ENCODE results near the gene AQP9. TPM values are rescaled to one million over a fixed set of nuclear protein-coding genes. Genes with fewer than 3 reads are reported as not detected.

Gene AQP9
- total RNA-seq, 1 donor from 2014 or later = not detected

GRCh38 chr15:58154769-58155168 is 16.6 kb downstream of the AQP9 start:
- Mint-ChIP-seq H3K27me3 (no peaks in the 10 kb centered on the region), H3K27ac (no peak overlapping the region), H3K9me3 (ENCODE audit: low read depth) (no peaks in the 10 kb centered on the region), H3K36me3 (ENCODE audit: insufficient read depth) (no peaks in the 10 kb centered on the region), H3K4me3 (ENCODE audit: low read depth) (no peak overlapping the region), H3K4me1 (ENCODE audit: low read depth) (no peaks in the 10 kb centered on the region)
- TF ChIP-seq CTCF (IDR thresholded peaks at IDR 0.05; ENCODE audit: unreplicated experiment) = no peak
- no peak for DNase-seq (ENCODE audit: low spot score, unreplicated experiment)

DNA sequence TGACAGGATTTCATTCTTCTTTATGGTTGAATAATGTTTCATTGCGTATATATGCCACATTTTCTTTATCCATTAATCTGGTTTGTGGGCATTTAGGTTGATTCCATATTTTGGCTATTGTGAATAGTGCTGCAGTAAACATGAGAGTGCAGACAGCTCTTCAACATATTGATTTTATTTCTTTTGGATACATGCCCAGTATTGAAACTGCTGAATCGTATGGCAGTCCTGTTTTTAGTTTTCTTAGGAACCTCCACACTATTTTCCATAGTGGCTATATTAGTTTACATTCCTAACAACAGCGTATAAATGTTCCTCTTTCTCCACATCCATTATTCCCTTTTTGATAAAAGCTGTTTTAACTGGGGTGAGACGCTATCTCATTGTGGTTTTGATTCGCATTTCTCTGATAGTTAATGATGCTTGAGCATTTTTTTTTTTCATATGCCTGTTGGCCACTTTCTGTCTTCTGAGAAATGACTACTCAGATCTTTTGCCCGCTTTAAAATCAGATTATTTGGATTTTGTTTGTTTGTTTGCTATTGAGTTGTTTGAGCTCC is 21.7 kb downstream of the AQP9 start:
- Mint-ChIP-seq H3K27ac (no peak overlapping the region), H3K4me1 (ENCODE audit: low read depth) (no peaks in the 10 kb centered on the region), H3K4me3 (ENCODE audit: low read depth) (no peak overlapping the region), H3K27me3 (peaks cover 4% of the 10 kb centered on the region), H3K9me3 (ENCODE audit: low read depth) (no peaks in the 10 kb centered on the region), H3K36me3 (ENCODE audit: insufficient read depth) (no peaks in the 10 kb centered on the region)
- no peak for TF ChIP-seq CTCF (IDR thresholded peaks at IDR 0.05; ENCODE audit: unreplicated experiment)
- DNase-seq (ENCODE audit: low spot score, unreplicated experiment) = no peak

DNA sequence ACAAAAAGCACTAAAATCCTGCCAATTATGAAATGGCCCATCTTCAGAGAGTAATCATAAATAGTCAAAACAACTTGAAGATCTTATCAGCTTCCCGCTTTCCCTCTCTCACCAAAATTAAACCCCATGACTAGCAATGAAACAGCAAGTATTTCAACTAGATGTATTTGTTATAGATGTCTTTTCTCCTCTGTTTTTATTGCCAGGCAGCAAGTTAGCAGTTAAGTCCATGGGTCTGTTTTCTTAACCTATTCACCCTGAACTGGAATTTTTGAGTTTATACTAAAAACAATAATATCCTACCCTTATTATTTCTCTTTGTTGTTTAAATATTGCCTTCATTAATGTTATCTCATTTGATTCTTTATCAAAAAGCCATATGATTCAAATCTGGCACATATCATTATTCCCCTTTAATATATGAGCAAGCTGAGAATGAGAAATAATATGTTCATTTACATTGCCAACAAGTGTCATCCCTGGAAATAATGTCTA is 23.3 kb downstream of the AQP9 start:
- no peaks in the 10 kb centered on the region for H3K4me1 Mint-ChIP-seq (ENCODE audit: low read depth)
- DNase-seq (ENCODE audit: low spot score, unreplicated experiment) = no peak
- H3K27ac Mint-ChIP-seq = no peak overlapping the region
- TF ChIP-seq CTCF (IDR thresholded peaks at IDR 0.05; ENCODE audit: unreplicated experiment) = no peak
- H3K4me3 Mint-ChIP-seq (ENCODE audit: low read depth) = no peak overlapping the region
- H3K9me3 Mint-ChIP-seq (ENCODE audit: low read depth) = no peaks in the 10 kb centered on the region
- H3K36me3 Mint-ChIP-seq (ENCODE audit: insufficient read depth) = no peaks in the 10 kb centered on the region
- H3K27me3 Mint-ChIP-seq = peaks cover 4% of the 10 kb centered on the region

- Mint-ChIP-seq H3K27me3 (peaks cover 4% of the 10 kb centered on the region), H3K9me3 (ENCODE audit: low read depth) (no peaks in the 10 kb centered on the region), H3K36me3 (ENCODE audit: insufficient read depth) (no peaks in the 10 kb centered on the region), H3K4me3 (ENCODE audit: low read depth) (no peak overlapping the region), H3K27ac (no peak overlapping the region), H3K4me1 (ENCODE audit: low read depth) (no peaks in the 10 kb centered on the region)
- no peak for DNase-seq (ENCODE audit: low spot score, unreplicated experiment)
- no peak for TF ChIP-seq CTCF (IDR thresholded peaks at IDR 0.05; ENCODE audit: unreplicated experiment)
Observed at GRCh38 chr15:58163985-58164384, 25.8 kb downstream of the AQP9 start.

GRCh38 chr15:58164926-58165325 is 26.7 kb downstream of the AQP9 start:
- no peak overlapping the region for H3K27ac Mint-ChIP-seq
- DNase-seq (ENCODE audit: low spot score, unreplicated experiment) = no peak
- H3K36me3 Mint-ChIP-seq (ENCODE audit: insufficient read depth) = no peaks in the 10 kb centered on the region
- peaks cover 5% of the 10 kb centered on the region for H3K27me3 Mint-ChIP-seq
- no peak for TF ChIP-seq CTCF (IDR thresholded peaks at IDR 0.05; ENCODE audit: unreplicated experiment)
- H3K4me1 Mint-ChIP-seq (ENCODE audit: low read depth) = no peaks in the 10 kb centered on the region
- H3K9me3 Mint-ChIP-seq (ENCODE audit: low read depth) = no peaks in the 10 kb centered on the region
- H3K4me3 Mint-ChIP-seq (ENCODE audit: low read depth) = no peak overlapping the region
